A549 (cell line): ENCODE results near the gene KLHL8. TPM values are rescaled to one million over a fixed set of nuclear protein-coding genes. Genes with fewer than 3 reads are reported as not detected.

Source experiments
- ATAC-seq, 2 experiments: fragments of 200-7000 bp in 1 of 2; fragments of >200 bp in 1 of 2; cut with Nextera tagmentation in 1 of 2; cut with Tn5 transposase in 1 of 2; 3 replicates each; pipeline versions ENCODE4 v1.8.0 to v1.9.1; 2018 to 2020; ENCODE audit warnings: mild to moderate bottlenecking in 1 of 2, moderate library complexity in 1 of 2
- CTCF ChIA-PET: fragments of 300-600 bp; sonication (Branson Sonifier 250); formaldehyde crosslinking; extraction: SDS; loops from one replicate; lab custom pipeline; 2021; ENCODE audit warnings: antibody characterized with exemption, inconsistent platforms; lab: Yijun Ruan, JAX
- POLR2A ChIA-PET: fragments of 350-600 bp; formaldehyde crosslinking; extraction: SDS; loops from one replicate; lab custom pipeline; 2021; ENCODE audit warnings: antibody characterized with exemption, inconsistent platforms; lab: Yijun Ruan, JAX
- DNase-seq, 2 experiments: peaks; one replicate each; pipeline versions ENCODE4 v3.0.0 to v3.0.0-alpha.2; 2011 to 2016; ENCODE audit warnings: low read depth in 1 of 2, low spot score in 1 of 2
- FAIRE-seq: peaks from 2 replicates; lab custom pipeline; 2011; peaks lifted over from hg19 to GRCh38; lab: Jason Lieb, UNC
- H3K27ac ChIP-seq, 2 experiments: fragments of >200 bp; sonication (Bioruptor Twin); formaldehyde crosslinking; 3 replicates each; pipeline ENCODE4 v1.5.1; 2016 to 2017
- H3K4me1 ChIP-seq: fragments of >200 bp; sonication (Bioruptor Twin); formaldehyde crosslinking; 3 replicates; pipeline ENCODE4 v1.6.1; 2016
- H3K4me2 ChIP-seq: fragments of >200 bp; sonication (Bioruptor Twin); formaldehyde crosslinking; 3 replicates; pipeline ENCODE4 v1.6.1; 2016
- H3K4me3 ChIP-seq: fragments of >200 bp; sonication (Bioruptor Twin); formaldehyde crosslinking; 3 replicates; pipeline ENCODE4 v1.5.1; 2016
- H3K9me3 ChIP-seq: fragments of >200 bp; sonication (Bioruptor Twin); formaldehyde crosslinking; 3 replicates; pipeline ENCODE4 v1.6.1; 2016
- CEBPB ChIP-seq, 2 experiments: fragments of >200 bp in 1 of 2; sonication (Bioruptor Twin) in 1 of 2; formaldehyde crosslinking in 1 of 2; IDR thresholded peaks; 2 replicates each; pipeline ENCODE4 v1.6.1; 2012 to 2016
- EHF ChIP-seq: fragments of 250-450 bp; sonication (Bioruptor Pico); IDR thresholded peaks from 2 replicates; pipeline ENCODE4 v1.5.0; 2020; ENCODE audit warnings: mild to moderate bottlenecking
- HDAC2 ChIP-seq: fragments of 200-600 bp; sonication (generic); IDR thresholded peaks from 2 replicates; pipeline ENCODE4 v1.6.1; 2016
- HEYL ChIP-seq: fragments of 250-450 bp; sonication (Bioruptor Pico); IDR thresholded peaks from 2 replicates; pipeline ENCODE4 v1.8.0; 2021; ENCODE audit warnings: mild to moderate bottlenecking, moderate library complexity
- JUN ChIP-seq, 2 experiments: fragments of >200 bp; sonication (Bioruptor Twin); formaldehyde crosslinking; IDR thresholded peaks; 2 replicates in 1 of 2; 3 replicates in 1 of 2; pipeline ENCODE4 v1.6.1; 2016 to 2017
- NFE2L2 ChIP-seq: fragments of 150-350 bp; conservative IDR thresholded peaks from 2 replicates; pipeline ENCODE4 v1.6.1; 2014; ENCODE audit warnings: low read length
- POLR2A ChIP-seq: IDR thresholded peaks from 2 replicates; pipeline ENCODE4 v1.6.1; 2012; ENCODE audit warnings: mild to moderate bottlenecking, low read length
- RAD21 ChIP-seq, 2 experiments: fragments of >200 bp in 1 of 2; sonication (Bioruptor Twin) in 1 of 2; formaldehyde crosslinking in 1 of 2; IDR thresholded peaks in 1 of 2; conservative IDR thresholded peaks in 1 of 2; 2 replicates in 1 of 2; 3 replicates in 1 of 2; pipeline ENCODE4 v1.6.1; 2012 to 2018; ENCODE audit warnings: inconsistent platforms in 1 of 2
- RARB ChIP-seq: fragments of 250-450 bp; sonication (Bioruptor Pico); IDR thresholded peaks from 2 replicates; pipeline ENCODE4 v1.8.0; 2021; ENCODE audit warnings: mild to moderate bottlenecking, moderate library complexity
- SMC3 ChIP-seq: fragments of >200 bp; sonication (Bioruptor Twin); formaldehyde crosslinking; IDR thresholded peaks from 3 replicates; pipeline ENCODE4 v1.6.1; 2018; ENCODE audit warnings: inconsistent platforms
- ZSCAN20 ChIP-seq: fragments of 250-450 bp; sonication (Bioruptor Pico); IDR thresholded peaks from 2 replicates; pipeline ENCODE4 v1.8.0; 2022; ENCODE audit warnings: mild to moderate bottlenecking, moderate library complexity
- WGBS: methylation state at CpG from one replicate; pipeline ENCODE4 v1.1.6; 2017; ENCODE audit errors: missing lambda C conversion rate; 5-methylcytosine and 5-hydroxymethylcytosine counted together
- polyA plus RNA-seq, 4 experiments: library from polyadenylated mRNA; depleted of rRNA in 3 of 4; stranded (reverse); fragments of >200 nt; fragmentation: RNase III in 1 of 4; extraction: RNeasy Plus Mini Kit Qiagen cat#74134 plus additional on column Dnase treatment in 1 of 4; gene quantifications; 2 replicates in 3 of 4; 3 replicates in 1 of 4; pipeline ENCODE4 v1.2.3, GENCODE V29; 2011 to 2017
- TF ChIP-seq, protein P1 (sequence below): fragments of >200 bp; sonication (Bioruptor Twin); formaldehyde crosslinking; IDR thresholded peaks from 2 replicates; pipeline ENCODE4 v1.6.1; 2016
- TF ChIP-seq, protein P2 (sequence below): fragments of >200 bp; sonication (Bioruptor Twin); formaldehyde crosslinking; IDR thresholded peaks from 3 replicates; pipeline ENCODE4 v1.6.1; 2016
- TF ChIP-seq, protein P3 (sequence below): IDR thresholded peaks from 2 replicates; pipeline ENCODE4 v1.6.1; 2012; ENCODE audit warnings: low read depth, borderline replicate concordance
- TF ChIP-seq, protein P4 (sequence below): fragments of 450-650 bp; IDR thresholded peaks from 2 replicates; pipeline ENCODE4 v1.6.1; 2014; ENCODE audit warnings: antibody characterized with exemption
- TF ChIP-seq, protein P5 (sequence below): fragments of >200 bp; sonication (Bioruptor Twin); formaldehyde crosslinking; IDR thresholded peaks from 3 replicates; pipeline ENCODE4 v1.5.1; 2016

KLHL8 gene
- polyA plus RNA-seq, 2 of the 4 experiments (the other 2 are of a cell fraction) = 9.7 to 11.2 TPM

DNA sequence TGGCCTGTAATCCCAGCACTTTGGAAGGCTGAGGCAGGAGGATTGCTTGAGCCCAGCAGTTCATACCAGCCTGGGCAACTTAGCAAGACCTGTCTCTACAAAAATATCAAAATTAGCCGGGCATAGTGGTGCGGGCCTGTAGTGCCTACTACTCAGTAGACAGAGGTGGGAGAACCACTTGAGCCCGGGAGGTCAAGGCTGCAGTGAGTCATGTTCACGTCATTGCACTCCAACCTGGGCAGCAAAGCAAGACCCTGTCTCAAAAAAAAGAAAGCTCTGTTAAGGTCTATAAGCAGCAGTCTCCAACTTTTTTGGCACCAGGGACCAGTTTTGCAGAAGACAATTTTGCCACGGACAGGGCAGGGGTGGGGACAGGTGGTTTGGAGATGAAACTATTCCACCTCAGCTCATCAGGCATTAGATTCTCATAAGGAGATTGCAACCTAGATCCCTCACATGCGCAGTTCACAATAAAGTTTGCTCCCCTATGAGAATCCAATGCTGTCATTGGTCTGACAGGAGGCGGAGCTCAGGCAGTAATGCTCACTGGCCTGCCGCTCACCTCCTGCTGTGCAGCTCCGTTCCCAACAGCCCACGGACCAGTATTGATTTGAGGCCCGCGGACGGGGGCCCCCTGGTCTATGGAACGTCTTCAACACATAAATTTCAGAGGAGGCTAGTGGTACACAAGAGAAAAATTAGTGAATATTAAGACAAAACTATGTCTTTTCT, 67.9 kb downstream of the KLHL8 start:
- DNase-seq = no peak
- H3K4me1 ChIP-seq = no peaks in the 10 kb centered on the region
- WGBS = 88% methylated on average over 14 of the region's 14 CpGs
- TF ChIP-seq NFE2L2 (no peak), HDAC2 (no peak), ZSCAN20 (no peak), POLR2A (no peak), RARB (no peak), HEYL (CRISPR knock-in tag) (no peak), JUN (IDR thresholded peaks at IDR 0.05) (no peak), CEBPB (IDR thresholded peaks at IDR 0.05) (no peak)
- TF ChIP-seq, protein P1, sequence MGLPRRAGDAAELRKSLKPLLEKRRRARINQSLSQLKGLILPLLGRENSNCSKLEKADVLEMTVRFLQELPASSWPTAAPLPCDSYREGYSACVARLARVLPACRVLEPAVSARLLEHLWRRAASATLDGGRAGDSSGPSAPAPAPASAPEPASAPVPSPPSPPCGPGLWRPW = no peak
- TF ChIP-seq, protein P2, sequence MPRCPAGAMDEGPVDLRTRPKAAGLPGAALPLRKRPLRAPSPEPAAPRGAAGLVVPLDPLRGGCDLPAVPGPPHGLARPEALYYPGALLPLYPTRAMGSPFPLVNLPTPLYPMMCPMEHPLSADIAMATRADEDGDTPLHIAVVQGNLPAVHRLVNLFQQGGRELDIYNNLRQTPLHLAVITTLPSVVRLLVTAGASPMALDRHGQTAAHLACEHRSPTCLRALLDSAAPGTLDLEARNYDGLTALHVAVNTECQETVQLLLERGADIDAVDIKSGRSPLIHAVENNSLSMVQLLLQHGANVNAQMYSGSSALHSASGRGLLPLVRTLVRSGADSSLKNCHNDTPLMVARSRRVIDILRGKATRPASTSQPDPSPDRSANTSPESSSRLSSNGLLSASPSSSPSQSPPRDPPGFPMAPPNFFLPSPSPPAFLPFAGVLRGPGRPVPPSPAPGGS = no peak
- TF ChIP-seq, protein P3, sequence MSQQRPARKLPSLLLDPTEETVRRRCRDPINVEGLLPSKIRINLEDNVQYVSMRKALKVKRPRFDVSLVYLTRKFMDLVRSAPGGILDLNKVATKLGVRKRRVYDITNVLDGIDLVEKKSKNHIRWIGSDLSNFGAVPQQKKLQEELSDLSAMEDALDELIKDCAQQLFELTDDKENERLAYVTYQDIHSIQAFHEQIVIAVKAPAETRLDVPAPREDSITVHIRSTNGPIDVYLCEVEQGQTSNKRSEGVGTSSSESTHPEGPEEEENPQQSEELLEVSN = no peak
- H3K27ac ChIP-seq = no peak overlapping the region
- no peaks in the 10 kb centered on the region for H3K9me3 ChIP-seq
- no peak overlapping the region for H3K4me2 ChIP-seq
- POLR2A ChIA-PET = no interaction called here
- ATAC-seq = peak in 1 of 2 experiments; percentile 22; a peak in 2 of 6 replicates
- FAIRE-seq = no peak
- CTCF ChIA-PET = interaction anchor here (0.9 to 1.5 kb wide), 7 partner anchors 9 to 313 kb away, joined by 3 to 8 read pairs (median 3); no protein-coding TSS in a partner anchor
- no peak overlapping the region for H3K4me3 ChIP-seq

DNA sequence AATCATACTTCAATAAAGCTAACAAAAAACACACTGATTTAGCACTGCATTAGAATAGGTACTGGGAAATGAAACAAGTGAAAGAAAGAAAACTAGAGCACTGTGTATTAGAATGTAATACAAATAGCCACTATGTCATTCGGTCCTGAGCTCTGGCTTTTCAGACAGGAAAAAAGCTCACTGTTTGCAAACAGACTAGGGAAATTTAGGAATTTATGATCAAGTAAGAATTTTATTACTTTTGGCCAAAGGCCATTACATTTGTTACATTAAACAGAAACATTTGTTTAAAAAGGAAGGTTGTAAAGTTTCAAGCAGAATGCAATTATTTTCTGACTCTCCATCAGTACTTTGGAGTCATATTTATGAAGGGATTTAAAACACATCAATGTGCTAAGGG, 68.7 kb downstream of the KLHL8 start:
- no peaks in the 10 kb centered on the region for H3K9me3 ChIP-seq
- ChIA-PET CTCF (interaction anchor here (1.1 to 2.4 kb wide), 9 partner anchors 10 to 313 kb away, joined by 3 to 17 read pairs (median 7); no protein-coding TSS in a partner anchor), POLR2A (no interaction called here)
- TF ChIP-seq, protein P4, sequence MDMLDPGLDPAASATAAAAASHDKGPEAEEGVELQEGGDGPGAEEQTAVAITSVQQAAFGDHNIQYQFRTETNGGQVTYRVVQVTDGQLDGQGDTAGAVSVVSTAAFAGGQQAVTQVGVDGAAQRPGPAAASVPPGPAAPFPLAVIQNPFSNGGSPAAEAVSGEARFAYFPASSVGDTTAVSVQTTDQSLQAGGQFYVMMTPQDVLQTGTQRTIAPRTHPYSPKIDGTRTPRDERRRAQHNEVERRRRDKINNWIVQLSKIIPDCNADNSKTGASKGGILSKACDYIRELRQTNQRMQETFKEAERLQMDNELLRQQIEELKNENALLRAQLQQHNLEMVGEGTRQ = no peak
- TF ChIP-seq, protein P5, sequence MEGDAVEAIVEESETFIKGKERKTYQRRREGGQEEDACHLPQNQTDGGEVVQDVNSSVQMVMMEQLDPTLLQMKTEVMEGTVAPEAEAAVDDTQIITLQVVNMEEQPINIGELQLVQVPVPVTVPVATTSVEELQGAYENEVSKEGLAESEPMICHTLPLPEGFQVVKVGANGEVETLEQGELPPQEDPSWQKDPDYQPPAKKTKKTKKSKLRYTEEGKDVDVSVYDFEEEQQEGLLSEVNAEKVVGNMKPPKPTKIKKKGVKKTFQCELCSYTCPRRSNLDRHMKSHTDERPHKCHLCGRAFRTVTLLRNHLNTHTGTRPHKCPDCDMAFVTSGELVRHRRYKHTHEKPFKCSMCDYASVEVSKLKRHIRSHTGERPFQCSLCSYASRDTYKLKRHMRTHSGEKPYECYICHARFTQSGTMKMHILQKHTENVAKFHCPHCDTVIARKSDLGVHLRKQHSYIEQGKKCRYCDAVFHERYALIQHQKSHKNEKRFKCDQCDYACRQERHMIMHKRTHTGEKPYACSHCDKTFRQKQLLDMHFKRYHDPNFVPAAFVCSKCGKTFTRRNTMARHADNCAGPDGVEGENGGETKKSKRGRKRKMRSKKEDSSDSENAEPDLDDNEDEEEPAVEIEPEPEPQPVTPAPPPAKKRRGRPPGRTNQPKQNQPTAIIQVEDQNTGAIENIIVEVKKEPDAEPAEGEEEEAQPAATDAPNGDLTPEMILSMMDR = no peak
- FAIRE-seq (no peak), DNase-seq (no peak), ATAC-seq (no peak)
- no peaks in the 10 kb centered on the region for H3K4me1 ChIP-seq
- H3K4me2 ChIP-seq = no peak overlapping the region
- H3K27ac ChIP-seq = no peak overlapping the region
- H3K4me3 ChIP-seq = no peak overlapping the region
- WGBS = 77% methylated on average over 1 of the region's 1 CpG

DNA sequence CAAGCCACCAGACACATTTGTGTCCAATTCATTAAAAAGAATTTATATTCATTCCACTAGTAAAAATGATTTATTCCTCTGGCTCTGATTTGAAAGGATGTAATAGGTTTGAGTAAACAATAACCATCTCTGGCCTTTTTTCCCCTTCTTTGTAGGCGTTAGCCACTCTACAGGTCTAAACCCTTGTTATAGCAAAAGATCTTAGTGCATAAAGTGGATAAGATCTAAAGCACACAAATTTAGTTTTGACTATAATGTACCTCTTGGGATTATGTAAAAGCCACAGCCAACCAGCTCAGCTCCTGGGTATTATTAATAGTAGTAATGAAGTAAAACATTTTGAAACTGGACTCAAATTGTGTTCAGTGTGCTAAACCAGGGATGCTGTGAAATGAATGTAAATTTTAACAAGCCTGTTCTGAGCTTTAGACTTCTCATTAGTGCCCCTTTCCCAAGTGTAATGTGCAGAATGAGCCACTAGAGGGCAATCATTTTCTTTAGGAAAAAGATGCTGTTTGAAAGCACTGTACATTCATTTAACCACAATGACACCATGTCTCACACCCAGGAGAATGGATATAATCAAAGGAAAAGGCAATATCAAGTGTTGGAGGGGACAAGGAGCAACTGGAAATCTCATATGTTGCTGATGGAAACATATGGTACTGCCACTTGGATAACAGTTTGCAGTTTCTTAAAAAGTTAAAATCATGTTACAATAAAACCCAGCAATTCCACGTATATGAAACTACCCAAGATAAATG, 69.7 kb downstream of the KLHL8 start:
- H3K9me3 ChIP-seq = no peaks in the 10 kb centered on the region
- ATAC-seq (peak; percentile 62 to 79; a peak in 4 of 6 replicates), DNase-seq (peak; percentile 13 to 63), FAIRE-seq (no peak)
- no peak overlapping the region for H3K27ac ChIP-seq
- H3K4me3 ChIP-seq = no peak overlapping the region
- POLR2A ChIA-PET = interaction anchor here (2.0 kb wide), 1 partner anchor 70 kb away, joined by 4 read pairs; no protein-coding TSS in a partner anchor
- TF ChIP-seq, protein P2 = no peak
- no peak for TF ChIP-seq EHF (CRISPR knock-in tag)
- TF ChIP-seq RAD21 (conservative IDR thresholded peaks at IDR 0.05 in 1 of 2, IDR thresholded peaks at IDR 0.05 in 1 of 2) = peak; percentile 70 to 76
- peak; percentile 68 for TF ChIP-seq SMC3
- no peak for TF ChIP-seq HEYL (CRISPR knock-in tag)
- TF ChIP-seq, protein P5 = peak; percentile 72
- WGBS = 41% methylated on average over 2 of the region's 2 CpGs
- H3K4me2 ChIP-seq = no peak overlapping the region
- H3K4me1 ChIP-seq = no peaks in the 10 kb centered on the region
- CTCF ChIA-PET = interaction anchor here (0.6 to 2.4 kb wide), 20 partner anchors 9 to 702 kb away, joined by 3 to 17 read pairs (median 4); partner anchors contain the start of gene KLHL8
